DMS114 treated with DMSO at 0.1 percent for 48 hours (cell line): Measurements from ENCODE around the gene MRPL9.
A peak's percentile ranks its signal among the peaks of the same experiment; 100 is the strongest.

Experiments
- DNase-seq: peaks from one replicate; lab custom pipeline; 2025; ENCODE audit not compliant: unreplicated experiment; lab: John Stamatoyannopoulos, UW

Gene MRPL9

GRCh38 chr1:151762941-151763921 is at the start of gene MRPL9:
TSS of gene MRPL9 (minus strand) at chr1:151763496. CDS start at chr1:151763479, 17 bp downstream.
- peak; percentile 84 for DNase-seq

GRCh38 chr1:151811181-151811580 is 47.9 kb upstream of the MRPL9 start:
- no peak for DNase-seq

- DNase-seq: no peak
These were observed 46.8 kb upstream of the MRPL9 start for GRCh38 chr1:151809985-151810556.

- no peak for DNase-seq
These were observed 46.1 kb upstream of the MRPL9 start for GRCh38 chr1:151809290-151809984.

GRCh38 chr1:151807766-151808165 is 44.5 kb upstream of the MRPL9 start:
- no peak for DNase-seq

- no peak for DNase-seq
These were observed 43.8 kb upstream of the MRPL9 start for GRCh38 chr1:151807131-151807530.

- no peak for DNase-seq
These were observed 42.9 kb upstream of the MRPL9 start for GRCh38 chr1:151806170-151806569.

GRCh38 chr1:151805066-151805820 is 41.9 kb upstream of the MRPL9 start, which contains the start of gene LINGO4:
TSS of gene LINGO4 (minus strand) at chr1:151805419. CDS start at chr1:151802704, 2,715 bp downstream.
- DNase-seq: no peak

- DNase-seq: no peak
These were observed 40.6 kb upstream of the MRPL9 start for GRCh38 chr1:151803915-151804314.

- DNase-seq: no peak
These were observed 39.9 kb upstream of the MRPL9 start for GRCh38 chr1:151803164-151803563.

- no peak for DNase-seq
These were observed 39.1 kb upstream of the MRPL9 start for GRCh38 chr1:151802372-151802771.

GRCh38 chr1:151801846-151802245 is 38.5 kb upstream of the MRPL9 start:
- DNase-seq: no peak

- no peak for DNase-seq
These were observed 38.1 kb upstream of the MRPL9 start for GRCh38 chr1:151801310-151801820.

GRCh38 chr1:151800830-151801229 is 37.5 kb upstream of the MRPL9 start:
- no peak for DNase-seq

GRCh38 chr1:151799179-151800022 is 36.1 kb upstream of the MRPL9 start:
- no peak for DNase-seq

GRCh38 chr1:151798571-151798970 is 35.3 kb upstream of the MRPL9 start:
- no peak for DNase-seq

- peak; percentile 34 for DNase-seq
These were observed 27.8 kb upstream of the MRPL9 start for GRCh38 chr1:151790940-151791651.

- peak; percentile 100 for DNase-seq
These were observed 27.0 kb upstream of the MRPL9 start, which contains the start of gene TDRKH for GRCh38 chr1:151790071-151790939. TSS of gene TDRKH (minus strand) at chr1:151790500. CDS start at chr1:151783022, 7,478 bp downstream.
